GM21390 (cell line): ENCODE measurements around the gene ZFP36.
"Not testable (repeated sequence)": the region's sequence is repeated elsewhere in the genome, so short reads cannot be mapped to it uniquely, and the experiment has no call there.

ENCODE experiments used
- ATAC-seq: cut with Tn5 transposase; IDR thresholded peaks from one replicate; pipeline ENCODE4 v1.9.1; 2021; ENCODE audit not compliant: unreplicated experiment

The ZFP36 gene, protein sequence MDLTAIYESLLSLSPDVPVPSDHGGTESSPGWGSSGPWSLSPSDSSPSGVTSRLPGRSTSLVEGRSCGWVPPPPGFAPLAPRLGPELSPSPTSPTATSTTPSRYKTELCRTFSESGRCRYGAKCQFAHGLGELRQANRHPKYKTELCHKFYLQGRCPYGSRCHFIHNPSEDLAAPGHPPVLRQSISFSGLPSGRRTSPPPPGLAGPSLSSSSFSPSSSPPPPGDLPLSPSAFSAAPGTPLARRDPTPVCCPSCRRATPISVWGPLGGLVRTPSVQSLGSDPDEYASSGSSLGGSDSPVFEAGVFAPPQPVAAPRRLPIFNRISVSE

GRCh38 chr19:39406656-39407409 lies at the start of gene ZFP36:
Gene ZFP36 (plus strand): TSS chr19:39406847. CDS start chr19:39406905, 58 bp downstream.
- no peak for ATAC-seq

- ATAC-seq: no peak
Measured at GRCh38 chr19:39359026-39359425, 47.6 kb upstream of the ZFP36 start.

DNA sequence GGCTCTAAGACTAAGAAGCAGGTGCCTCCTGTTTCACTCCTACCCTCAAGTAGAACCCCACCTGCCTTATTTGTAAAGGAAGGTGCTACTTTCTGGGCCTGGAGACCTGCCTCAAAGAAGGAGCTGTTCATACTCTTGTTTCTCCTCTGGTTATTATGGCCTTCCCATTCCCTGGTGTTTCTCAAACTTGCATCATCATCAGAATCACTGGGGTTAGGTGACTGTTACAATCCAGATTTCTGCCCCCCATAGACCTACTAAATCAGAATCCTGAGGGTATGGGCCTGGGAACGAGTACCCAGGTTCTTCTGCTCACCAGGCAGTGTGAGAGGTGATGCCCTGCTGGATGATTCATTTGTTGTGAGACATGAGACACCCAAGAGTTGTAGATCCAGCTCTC lies 46.0 kb upstream of the ZFP36 start:
- no peak for ATAC-seq

GRCh38 chr19:39362682-39363657 lies 43.7 kb upstream of the ZFP36 start:
- ATAC-seq: no peak

- ATAC-seq: no peak
Measured at GRCh38 chr19:39363901-39364457, 42.7 kb upstream of the ZFP36 start.

DNA sequence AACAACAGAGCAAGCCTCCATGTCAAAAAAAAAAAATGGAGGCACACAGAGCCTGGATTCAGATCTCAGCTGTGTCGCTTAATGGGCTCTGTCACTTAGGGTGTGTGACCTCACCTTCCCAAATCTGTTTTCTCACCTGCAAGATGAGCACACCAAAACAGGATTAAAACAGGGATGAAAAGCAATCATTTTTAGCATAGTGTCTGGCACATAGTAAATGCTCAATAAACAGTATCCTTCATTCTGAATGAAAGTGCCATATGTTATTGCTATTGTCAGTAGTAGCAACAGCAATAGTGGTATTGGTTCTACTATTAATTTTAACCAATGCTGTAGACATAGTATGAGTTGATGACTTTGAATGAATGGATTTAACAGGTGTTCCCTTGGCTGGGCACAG lies 41.1 kb upstream of the ZFP36 start:
- ATAC-seq: no peak

DNA sequence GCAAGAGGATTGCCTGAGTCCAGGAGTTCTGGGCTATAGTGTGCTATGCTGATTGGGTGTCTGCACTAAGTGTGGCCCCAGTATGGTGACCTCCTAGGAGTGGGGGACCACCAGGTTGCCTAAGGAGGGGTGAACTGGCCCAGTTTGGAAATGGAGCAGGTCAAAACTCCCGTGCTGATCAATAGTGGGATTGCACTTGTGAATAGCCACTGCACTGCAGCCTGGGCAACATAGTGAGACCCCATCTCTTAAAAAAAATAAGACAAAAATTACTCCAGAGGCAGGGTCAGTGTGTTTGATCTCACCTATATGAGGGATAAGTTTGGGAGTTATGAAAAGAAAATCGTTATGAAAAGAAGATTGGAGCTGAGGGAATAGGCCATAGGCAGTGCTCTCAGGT lies 37.4 kb upstream of the ZFP36 start:
- no peak for ATAC-seq

- no peak for ATAC-seq
Measured at GRCh38 chr19:39370735-39371134, 35.9 kb upstream of the ZFP36 start.

- ATAC-seq: no peak
Measured at GRCh38 chr19:39372047-39372802, 34.4 kb upstream of the ZFP36 start.

DNA sequence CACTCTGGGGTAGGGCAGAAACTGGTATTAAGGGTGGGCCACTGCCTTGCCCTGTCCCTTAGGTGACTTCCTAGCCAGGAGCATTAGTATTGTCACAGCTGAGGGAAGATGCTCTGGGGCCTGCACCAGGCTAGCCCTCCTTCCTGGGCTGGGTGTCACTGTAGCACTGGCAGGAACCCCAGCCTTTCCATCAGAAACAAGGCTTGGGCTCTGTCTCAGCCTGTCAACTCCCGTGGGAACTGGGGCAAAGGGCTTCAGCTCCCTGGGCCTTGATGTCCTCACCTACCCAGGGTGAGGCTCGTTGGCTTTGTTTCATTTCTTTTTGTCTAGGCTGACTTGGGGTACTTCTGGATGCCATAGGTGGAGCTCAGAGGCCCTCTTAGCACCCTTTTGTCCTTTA lies 33.7 kb upstream of the ZFP36 start:
- ATAC-seq: no peak

DNA sequence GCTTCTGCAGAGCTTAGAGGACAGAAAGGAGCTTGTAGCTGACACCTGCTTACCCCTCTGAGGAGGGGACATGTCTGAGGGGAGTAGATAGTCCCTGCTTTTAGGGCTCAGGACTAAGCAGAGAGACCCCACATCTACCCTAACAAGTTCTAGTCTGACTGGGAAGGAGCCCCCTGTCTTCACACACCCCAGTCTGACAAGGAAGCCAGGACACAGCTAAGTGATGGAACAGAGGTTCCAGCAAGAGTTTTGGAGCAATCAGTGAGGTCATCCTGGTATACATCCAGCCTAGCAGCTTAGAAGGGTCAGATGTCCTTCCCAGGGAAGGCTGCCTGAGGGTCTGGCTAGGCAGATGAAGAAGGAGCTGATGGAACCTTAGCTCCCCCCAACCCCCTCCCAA lies 30.7 kb upstream of the ZFP36 start:
- ATAC-seq: no peak

- no peak for ATAC-seq
Measured at GRCh38 chr19:39377373-39378362, 29.0 kb upstream of the ZFP36 start.

GRCh38 chr19:39379366-39379765 lies 27.3 kb upstream of the ZFP36 start:
- ATAC-seq: not testable (repeated sequence)

DNA sequence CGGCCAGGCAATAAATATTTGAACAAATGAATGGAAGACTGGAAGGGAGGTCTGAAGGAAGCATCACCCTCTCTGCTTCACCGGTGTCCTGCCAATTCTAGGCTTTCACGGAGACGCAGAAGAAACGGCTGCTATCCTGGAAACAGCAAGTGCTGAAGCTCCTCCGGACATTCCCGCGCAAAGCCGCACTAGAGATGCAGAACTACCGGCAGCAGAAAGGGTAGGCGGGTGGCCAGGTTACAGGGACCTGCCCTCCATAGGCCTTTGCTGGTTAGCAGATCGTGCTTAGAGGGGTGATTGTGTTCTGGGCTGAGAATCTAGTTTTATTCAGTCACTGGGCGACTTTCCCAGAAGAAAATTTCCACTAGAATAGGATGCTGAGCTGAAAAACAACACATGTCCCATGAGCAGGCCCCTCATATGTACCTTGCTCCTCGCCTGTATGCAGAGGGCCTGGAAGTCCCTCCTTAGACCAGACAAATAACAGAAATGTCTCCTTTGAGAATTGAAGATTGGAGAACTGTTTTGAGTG lies 26.7 kb upstream of the ZFP36 start:
- ATAC-seq: no peak

GRCh38 chr19:39380521-39381502 lies 25.8 kb upstream of the ZFP36 start:
- no peak for ATAC-seq

- no peak for ATAC-seq
Measured at GRCh38 chr19:39381910-39382611, 24.6 kb upstream of the ZFP36 start.
